K562 (cell line): ENCODE results near the gene GAB2. TPM values are rescaled to one million over a fixed set of nuclear protein-coding genes. Genes with fewer than 3 reads are reported as not detected.

Source experiments
- BRD4 ChIP-seq: fragments of 200-600 bp; sonication (generic); IDR thresholded peaks from 2 replicates; pipeline ENCODE4 v1.6.1; 2017; ENCODE audit warnings: inconsistent platforms
- CHCHD3 ChIP-seq: fragments of 250-450 bp; sonication (Bioruptor Pico); IDR thresholded peaks from 2 replicates; pipeline ENCODE4 v2.1.2; 2022; ENCODE audit warnings: mild to moderate bottlenecking
- EHMT2 ChIP-seq: fragments of 450-650 bp; IDR thresholded peaks from 2 replicates; pipeline ENCODE4 v1.6.1; 2018; ENCODE audit warnings: antibody characterized with exemption
- ELF2 ChIP-seq: fragments of 250-450 bp; sonication (Bioruptor Pico); IDR thresholded peaks from 2 replicates; pipeline ENCODE4 v1.5.0; 2021; ENCODE audit warnings: mild to moderate bottlenecking
- EP300 ChIP-seq: IDR thresholded peaks from 2 replicates; pipeline ENCODE4 v1.6.1; 2012; ENCODE audit warnings: low read length, improper control_type of control experiment
- EZH2 ChIP-seq: IDR thresholded peaks from 2 replicates; pipeline ENCODE4 v1.6.1; 2012; ENCODE audit warnings: low read depth, mild to moderate bottlenecking, inconsistent platforms, low read length, borderline replicate concordance
- FOXK1 ChIP-seq: sonication (generic); formaldehyde crosslinking; IDR thresholded peaks from 2 replicates; pipeline ENCODE4 v1.8.0; 2022; ENCODE audit warnings: missing genetic modification reagents, mild to moderate bottlenecking, borderline replicate concordance
- HIVEP1 ChIP-seq: fragments of 250-450 bp; sonication (Bioruptor Pico); IDR thresholded peaks from 2 replicates; pipeline ENCODE4 v1.4.0; 2020; ENCODE audit warnings: mild to moderate bottlenecking
- KLF10 ChIP-seq: fragments of 250-450 bp; sonication (Bioruptor Pico); IDR thresholded peaks from 2 replicates; pipeline ENCODE4 v1.6.1; 2021; ENCODE audit warnings: matching md5 sums
- NFIX ChIP-seq: fragments of 250-450 bp; sonication (Bioruptor Pico); IDR thresholded peaks from 2 replicates; pipeline ENCODE4 v1.4.0; 2020; ENCODE audit warnings: low read depth, mild to moderate bottlenecking, moderate library complexity
- NR2F6 ChIP-seq: fragments of 450-650 bp; formaldehyde crosslinking; IDR thresholded peaks from 2 replicates; pipeline ENCODE4 v1.4.0; 2020; ENCODE audit warnings: mild to moderate bottlenecking
- NUFIP1 ChIP-seq: fragments of 450-650 bp; IDR thresholded peaks from 2 replicates; pipeline ENCODE4 v1.6.1; 2018; ENCODE audit not compliant: partially characterized antibody
- PRPF4 ChIP-seq: fragments of 200-400 bp; formaldehyde crosslinking; IDR thresholded peaks from one replicate; pipeline ENCODE4 v1.6.1; 2017; ENCODE audit warnings: low read length, low read depth, mild to moderate bottlenecking; ENCODE audit not compliant: insufficient read depth, poor library complexity, severe bottlenecking
- RBM34 ChIP-seq: fragments of 200-400 bp; formaldehyde crosslinking; IDR thresholded peaks from 2 replicates; pipeline ENCODE4 v1.6.1; 2018; ENCODE audit warnings: low read length, borderline replicate concordance; ENCODE audit not compliant: insufficient read depth
- SIN3A ChIP-seq, 2 experiments: fragments of 150-350 bp in 1 of 2; IDR thresholded peaks; 2 replicates each; pipeline ENCODE4 v1.6.1; 2011 to 2016; ENCODE audit warnings: borderline replicate concordance in 2 of 2, low read depth in 2 of 2, low read length in 2 of 2, mild to moderate bottlenecking in 2 of 2, moderate library complexity in 2 of 2; ENCODE audit not compliant: control insufficient read depth in 1 of 2
- SNRNP70 ChIP-seq: fragments of 200-400 bp; formaldehyde crosslinking; optimal IDR thresholded peaks from 2 replicates; pipeline ENCODE3; 2017; ENCODE audit warnings: low read depth, low read length
- SP1 ChIP-seq: sonication (generic); formaldehyde crosslinking; IDR thresholded peaks from 2 replicates; pipeline ENCODE4 v1.8.1; 2022; ENCODE audit warnings: mild to moderate bottlenecking, missing genetic modification reagents
- TARDBP ChIP-seq: fragments of 450-650 bp; IDR thresholded peaks from 2 replicates; pipeline ENCODE4 v1.6.1; 2016
- ZNF146 ChIP-seq: IDR thresholded peaks from one replicate; pipeline ENCODE4 v1.6.1; 2018; ENCODE audit warnings: missing compliant biosample characterization; ENCODE audit not compliant: unreplicated experiment
- ZNF165 ChIP-seq: fragments of 250-450 bp; sonication (Bioruptor Pico); IDR thresholded peaks from 2 replicates; pipeline ENCODE4 v1.4.0; 2020; ENCODE audit warnings: borderline replicate concordance
- polyA plus RNA-seq, 8 experiments: library from polyadenylated mRNA; depleted of rRNA in 4 of 8; stranded (reverse) in 5 of 8; unstranded in 3 of 8; fragments of >200 nt; fragmentation: Nextera tagmentation in 2 of 8; fragmentation: Illumina TruSeq in 1 of 8; extraction: Ambion mirVana in 2 of 8; extraction: Trizol in 1 of 8; gene quantifications; 2 replicates each; pipeline versions ENCODE4 v1.2.1 to v1.2.3, GENCODE V29; 2011 to 2014; ENCODE audit warnings: inconsistent platforms in 1 of 8, missing spikeins in 1 of 8
- total RNA-seq, 7 experiments: library from RNA; depleted of rRNA in 6 of 7; stranded (reverse); fragments of >200 nt in 6 of 7; fragmentation: Illumina TruSeq in 2 of 7; extraction: Trizol in 2 of 7; gene quantifications; 2 replicates each; pipeline versions ENCODE4 v1.2.1 to v1.2.3, GENCODE V29; 2011 to 2021; ENCODE audit warnings: low replicate concordance in 1 of 7
- TF ChIP-seq, protein P1 (sequence below): IDR thresholded peaks from 3 replicates; pipeline ENCODE4 v1.6.1; 2011; ENCODE audit warnings: borderline replicate concordance, mild to moderate bottlenecking; ENCODE audit not compliant: insufficient read length, insufficient read depth
- TF ChIP-seq, protein P2 (sequence below): sonication (generic); formaldehyde crosslinking; IDR thresholded peaks from 2 replicates; pipeline ENCODE4 v1.8.1; 2022; ENCODE audit warnings: missing genetic modification reagents
- TF ChIP-seq, protein P3 (sequence below): fragments of 250-450 bp; sonication (Bioruptor Pico); IDR thresholded peaks from 2 replicates; pipeline ENCODE4 v1.4.0; 2020

The GAB2 gene
- total and polyA plus RNA-seq, 9 of the 15 experiments (the other 6 are each of a cell fraction or from before 2014, with no cell fraction given), result 2.3 to 35.2 (median 16.1) TPM

DNA sequence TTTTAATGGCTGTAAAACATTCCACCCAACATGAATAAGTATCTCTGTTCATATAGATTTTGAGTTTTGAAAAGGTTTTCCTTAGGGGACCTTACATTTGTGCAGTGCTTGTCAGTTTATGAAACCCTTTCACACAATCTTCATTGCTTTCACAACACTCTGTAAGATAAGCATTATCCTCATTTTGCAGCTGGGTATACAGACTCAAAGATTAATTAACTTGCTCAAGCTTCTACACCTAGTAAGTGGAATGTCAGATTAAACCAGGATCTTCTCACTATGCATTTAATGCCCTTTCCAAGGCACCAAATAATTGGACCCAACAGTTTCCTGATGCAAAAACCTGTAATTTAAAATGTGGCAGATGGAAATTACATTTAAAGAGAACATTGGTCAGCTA lies 11.6 kb upstream of the GAB2 start (continued):
- no peak for TF ChIP-seq CHCHD3 (CRISPR knock-in tag)
- TF ChIP-seq HIVEP1, result no peak
- TF ChIP-seq RBM34, result no peak
- peak; percentile 87 for TF ChIP-seq EP300
- TF ChIP-seq EZH2, result no peak
- no peak for TF ChIP-seq FOXK1 (CRISPR knock-in tag)
- TF ChIP-seq NFIX (CRISPR knock-in tag), result no peak
- no peak for TF ChIP-seq TARDBP
- no peak for TF ChIP-seq NR2F6
- TF ChIP-seq BRD4, result no peak
- TF ChIP-seq, protein P1, sequence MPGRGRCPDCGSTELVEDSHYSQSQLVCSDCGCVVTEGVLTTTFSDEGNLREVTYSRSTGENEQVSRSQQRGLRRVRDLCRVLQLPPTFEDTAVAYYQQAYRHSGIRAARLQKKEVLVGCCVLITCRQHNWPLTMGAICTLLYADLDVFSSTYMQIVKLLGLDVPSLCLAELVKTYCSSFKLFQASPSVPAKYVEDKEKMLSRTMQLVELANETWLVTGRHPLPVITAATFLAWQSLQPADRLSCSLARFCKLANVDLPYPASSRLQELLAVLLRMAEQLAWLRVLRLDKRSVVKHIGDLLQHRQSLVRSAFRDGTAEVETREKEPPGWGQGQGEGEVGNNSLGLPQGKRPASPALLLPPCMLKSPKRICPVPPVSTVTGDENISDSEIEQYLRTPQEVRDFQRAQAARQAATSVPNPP, result no peak
- no peak for TF ChIP-seq SNRNP70
- TF ChIP-seq SP1 (CRISPR knock-in tag), result no peak
- no peak for TF ChIP-seq KLF10
- TF ChIP-seq PRPF4, result no peak
- TF ChIP-seq EHMT2, result no peak
- TF ChIP-seq, protein P2, sequence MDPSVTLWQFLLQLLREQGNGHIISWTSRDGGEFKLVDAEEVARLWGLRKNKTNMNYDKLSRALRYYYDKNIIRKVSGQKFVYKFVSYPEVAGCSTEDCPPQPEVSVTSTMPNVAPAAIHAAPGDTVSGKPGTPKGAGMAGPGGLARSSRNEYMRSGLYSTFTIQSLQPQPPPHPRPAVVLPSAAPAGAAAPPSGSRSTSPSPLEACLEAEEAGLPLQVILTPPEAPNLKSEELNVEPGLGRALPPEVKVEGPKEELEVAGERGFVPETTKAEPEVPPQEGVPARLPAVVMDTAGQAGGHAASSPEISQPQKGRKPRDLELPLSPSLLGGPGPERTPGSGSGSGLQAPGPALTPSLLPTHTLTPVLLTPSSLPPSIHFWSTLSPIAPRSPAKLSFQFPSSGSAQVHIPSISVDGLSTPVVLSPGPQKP (CRISPR knock-in tag), result no peak
- no peak for TF ChIP-seq SIN3A (IDR thresholded peaks at IDR 0.05; ENCODE audit: borderline replicate concordance in 2 of 2, control insufficient read depth in 1 of 2, low read depth in 2 of 2, low read length in 2 of 2)
- TF ChIP-seq ZNF146, result no peak
- TF ChIP-seq, protein P3, sequence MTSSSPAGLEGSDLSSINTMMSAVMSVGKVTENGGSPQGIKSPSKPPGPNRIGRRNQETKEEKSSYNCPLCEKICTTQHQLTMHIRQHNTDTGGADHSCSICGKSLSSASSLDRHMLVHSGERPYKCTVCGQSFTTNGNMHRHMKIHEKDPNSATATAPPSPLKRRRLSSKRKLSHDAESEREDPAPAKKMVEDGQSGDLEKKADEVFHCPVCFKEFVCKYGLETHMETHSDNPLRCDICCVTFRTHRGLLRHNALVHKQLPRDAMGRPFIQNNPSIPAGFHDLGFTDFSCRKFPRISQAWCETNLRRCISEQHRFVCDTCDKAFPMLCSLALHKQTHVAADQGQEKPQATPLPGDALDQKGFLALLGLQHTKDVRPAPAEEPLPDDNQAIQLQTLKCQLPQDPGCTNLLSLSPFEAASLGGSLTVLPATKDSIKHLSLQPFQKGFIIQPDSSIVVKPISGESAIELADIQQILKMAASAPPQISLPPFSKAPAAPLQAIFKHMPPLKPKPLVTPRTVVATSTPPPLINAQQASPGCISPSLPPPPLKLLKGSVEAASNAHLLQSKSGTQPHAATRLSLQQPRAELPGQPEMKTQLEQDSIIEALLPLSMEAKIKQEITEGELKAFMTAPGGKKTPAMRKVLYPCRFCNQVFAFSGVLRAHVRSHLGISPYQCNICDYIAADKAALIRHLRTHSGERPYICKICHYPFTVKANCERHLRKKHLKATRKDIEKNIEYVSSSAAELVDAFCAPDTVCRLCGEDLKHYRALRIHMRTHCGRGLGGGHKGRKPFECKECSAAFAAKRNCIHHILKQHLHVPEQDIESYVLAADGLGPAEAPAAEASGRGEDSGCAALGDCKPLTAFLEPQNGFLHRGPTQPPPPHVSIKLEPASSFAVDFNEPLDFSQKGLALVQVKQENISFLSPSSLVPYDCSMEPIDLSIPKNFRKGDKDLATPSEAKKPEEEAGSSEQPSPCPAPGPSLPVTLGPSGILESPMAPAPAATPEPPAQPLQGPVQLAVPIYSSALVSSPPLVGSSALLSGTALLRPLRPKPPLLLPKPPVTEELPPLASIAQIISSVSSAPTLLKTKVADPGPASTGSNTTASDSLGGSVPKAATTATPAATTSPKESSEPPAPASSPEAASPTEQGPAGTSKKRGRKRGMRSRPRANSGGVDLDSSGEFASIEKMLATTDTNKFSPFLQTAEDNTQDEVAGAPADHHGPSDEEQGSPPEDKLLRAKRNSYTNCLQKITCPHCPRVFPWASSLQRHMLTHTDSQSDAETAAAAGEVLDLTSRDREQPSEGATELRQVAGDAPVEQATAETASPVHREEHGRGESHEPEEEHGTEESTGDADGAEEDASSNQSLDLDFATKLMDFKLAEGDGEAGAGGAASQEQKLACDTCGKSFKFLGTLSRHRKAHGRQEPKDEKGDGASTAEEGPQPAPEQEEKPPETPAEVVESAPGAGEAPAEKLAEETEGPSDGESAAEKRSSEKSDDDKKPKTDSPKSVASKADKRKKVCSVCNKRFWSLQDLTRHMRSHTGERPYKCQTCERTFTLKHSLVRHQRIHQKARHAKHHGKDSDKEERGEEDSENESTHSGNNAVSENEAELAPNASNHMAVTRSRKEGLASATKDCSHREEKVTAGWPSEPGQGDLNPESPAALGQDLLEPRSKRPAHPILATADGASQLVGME (CRISPR knock-in tag), result no peak
- TF ChIP-seq ZNF165 (CRISPR knock-in tag), result no peak
- no peak for TF ChIP-seq ELF2 (CRISPR knock-in tag)
- TF ChIP-seq NUFIP1, result no peak
